Subcutaneous abdominal adipose tissue (tissue), 5 donors: ENCODE data around the gene EVA1C.
"Not testable (repeated sequence)": the region's sequence is repeated elsewhere in the genome, so short reads cannot be mapped to it uniquely, and the experiment has no call there.

Experiments
- H3K27ac ChIP-seq: one replicate; pipeline ENCODE4 v1.7.0; 2013; ENCODE audit warnings: low read depth, mild to moderate bottlenecking, inconsistent platforms, low read length, moderate library complexity
- H3K27me3 ChIP-seq, 5 donors: one replicate each; pipeline ENCODE4 v1.7.0; 2013; ENCODE audit warnings: low read length in 5 of 5, inconsistent platforms in 1 of 5; ENCODE audit not compliant: control insufficient read depth in 5 of 5, insufficient read depth in 4 of 5
- H3K36me3 ChIP-seq, 5 donors: one replicate each; pipeline ENCODE4 v1.7.0; 2013; ENCODE audit warnings: low read length in 5 of 5; ENCODE audit not compliant: control insufficient read depth in 5 of 5, insufficient read depth in 5 of 5
- H3K4me1 ChIP-seq, 5 donors: one replicate each; pipeline ENCODE4 v1.7.0; 2013; ENCODE audit warnings: low read length in 5 of 5, mild to moderate bottlenecking in 3 of 5, moderate library complexity in 1 of 5; ENCODE audit not compliant: control insufficient read depth in 5 of 5, insufficient read depth in 5 of 5
- H3K4me3 ChIP-seq, 5 donors: one replicate each; pipeline ENCODE4 v1.7.0; 2013; ENCODE audit warnings: low read length in 5 of 5, low read depth in 1 of 5
- H3K9ac ChIP-seq, 5 donors: one replicate each; pipeline ENCODE4 v1.7.0; 2013; ENCODE audit warnings: low read length in 5 of 5, mild to moderate bottlenecking in 4 of 5, moderate library complexity in 3 of 5
- H3K9me3 ChIP-seq, 5 donors: one replicate each; pipeline ENCODE4 v1.7.0; 2013; ENCODE audit warnings: low read length in 5 of 5; ENCODE audit not compliant: control insufficient read depth in 5 of 5
- donor health status: healthy.
- donor health status: healthy.
- donor health status: healthy.
- donor health status: healthy.
- donor health status: healthy.

Gene EVA1C

DNA sequence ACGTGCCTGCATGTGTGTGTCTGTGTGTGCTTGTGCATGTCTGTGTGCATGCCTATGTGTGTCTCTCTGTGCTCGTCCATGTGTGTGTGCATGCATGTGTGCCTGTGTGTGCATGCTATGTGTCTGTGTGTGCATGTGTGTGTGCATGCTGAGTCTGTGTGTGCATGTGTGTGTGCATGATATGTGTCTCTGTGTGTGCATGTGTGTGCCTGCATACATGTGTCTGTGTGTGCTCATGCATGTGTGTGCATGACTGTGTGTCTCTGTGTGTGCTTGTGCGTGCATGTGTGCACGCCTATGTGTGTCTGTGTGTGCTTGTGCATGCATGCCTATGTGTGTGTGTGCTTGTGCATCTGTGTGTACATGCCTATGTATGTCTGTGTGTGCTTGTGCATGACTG lies 120.5 kb downstream of the EVA1C start:
- Histone ChIP-seq H3K4me1 (peaks cover 0 to 1% (median 0%) of the 10 kb centered on the region in 5 donors), H3K36me3 (peaks cover 0 to 5% (median 0%) of the 10 kb centered on the region in 5 donors), H3K9ac (no peak overlapping the region), H3K27me3 (no peaks in the 10 kb centered on the region), H3K9me3 (no peaks in the 10 kb centered on the region), H3K4me3 (no peak overlapping the region), H3K27ac (no peak overlapping the region)

- Histone ChIP-seq H3K9ac (no peak overlapping the region), H3K4me1 (peaks cover 0 to 1% (median 0%) of the 10 kb centered on the region in 5 donors), H3K36me3 (peaks cover 0 to 5% (median 0%) of the 10 kb centered on the region in 5 donors), H3K9me3 (no peaks in the 10 kb centered on the region), H3K27me3 (no peaks in the 10 kb centered on the region), H3K4me3 (no peak overlapping the region), H3K27ac (no peak overlapping the region)
These were observed 121.1 kb downstream of the EVA1C start for GRCh38 chr21:32533611-32534010.

- Histone ChIP-seq H3K9me3 (no peaks in the 10 kb centered on the region), H3K4me1 (peaks cover 0 to 1% (median 0%) of the 10 kb centered on the region in 5 donors), H3K27me3 (no peaks in the 10 kb centered on the region), H3K4me3 (no peak overlapping the region), H3K9ac (no peak overlapping the region), H3K36me3 (peaks cover 0 to 5% (median 0%) of the 10 kb centered on the region in 5 donors), H3K27ac (no peak overlapping the region)
These were observed 121.6 kb downstream of the EVA1C start for GRCh38 chr21:32534113-32534512.

DNA sequence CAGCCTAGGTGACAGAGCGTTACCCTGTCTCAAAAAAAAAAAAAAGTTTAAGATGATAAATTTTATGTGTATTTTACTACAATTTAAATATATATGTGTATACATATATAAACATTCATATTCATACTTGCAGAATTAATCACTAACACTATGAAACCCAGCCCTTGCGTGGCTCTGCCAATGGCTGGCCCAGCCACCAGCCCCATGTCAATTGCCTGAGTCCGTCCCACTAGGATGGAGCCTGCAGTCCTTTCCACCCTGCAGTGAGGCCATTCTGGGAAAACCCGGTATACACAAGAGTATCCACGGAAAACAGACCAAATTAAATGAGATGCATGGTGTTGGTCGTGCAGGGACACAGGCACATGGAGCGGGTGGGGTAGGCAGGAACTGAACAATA lies 123.1 kb downstream of the EVA1C start:
- Histone ChIP-seq H3K27me3 (peaks cover 0 to 3% (median 0%) of the 10 kb centered on the region in 5 donors), H3K9me3 (no peaks in the 10 kb centered on the region), H3K4me1 (peaks cover 0 to under 1% (median 0%) of the 10 kb centered on the region in 5 donors), H3K4me3 (no peak overlapping the region), H3K9ac (no peak overlapping the region), H3K27ac (no peak overlapping the region), H3K36me3 (peaks cover 0 to 5% (median 0%) of the 10 kb centered on the region in 5 donors)

DNA sequence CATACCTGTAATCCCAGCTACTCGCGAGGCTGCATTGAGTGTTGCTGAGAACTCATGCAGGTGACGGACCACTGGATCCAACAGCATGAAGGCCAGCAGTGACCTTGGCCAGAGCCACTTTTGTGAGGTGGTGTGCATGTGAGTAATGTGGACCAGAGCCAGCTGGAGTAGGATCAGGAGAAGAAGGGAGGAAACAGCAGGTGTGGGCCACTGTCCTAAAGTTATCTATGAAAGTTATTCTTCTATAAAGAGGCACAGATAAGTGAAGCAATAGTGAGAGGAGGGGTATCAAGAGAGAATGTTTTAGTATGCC lies 125.0 kb downstream of the EVA1C start:
- Histone ChIP-seq H3K9me3 (no peaks in the 10 kb centered on the region), H3K27ac (no peak overlapping the region), H3K27me3 (peaks cover 0 to 3% (median 0%) of the 10 kb centered on the region in 5 donors), H3K36me3 (peaks cover 0 to 5% (median 0%) of the 10 kb centered on the region in 5 donors), H3K9ac (no peak overlapping the region), H3K4me3 (no peak overlapping the region), H3K4me1 (no peaks in the 10 kb centered on the region)

DNA sequence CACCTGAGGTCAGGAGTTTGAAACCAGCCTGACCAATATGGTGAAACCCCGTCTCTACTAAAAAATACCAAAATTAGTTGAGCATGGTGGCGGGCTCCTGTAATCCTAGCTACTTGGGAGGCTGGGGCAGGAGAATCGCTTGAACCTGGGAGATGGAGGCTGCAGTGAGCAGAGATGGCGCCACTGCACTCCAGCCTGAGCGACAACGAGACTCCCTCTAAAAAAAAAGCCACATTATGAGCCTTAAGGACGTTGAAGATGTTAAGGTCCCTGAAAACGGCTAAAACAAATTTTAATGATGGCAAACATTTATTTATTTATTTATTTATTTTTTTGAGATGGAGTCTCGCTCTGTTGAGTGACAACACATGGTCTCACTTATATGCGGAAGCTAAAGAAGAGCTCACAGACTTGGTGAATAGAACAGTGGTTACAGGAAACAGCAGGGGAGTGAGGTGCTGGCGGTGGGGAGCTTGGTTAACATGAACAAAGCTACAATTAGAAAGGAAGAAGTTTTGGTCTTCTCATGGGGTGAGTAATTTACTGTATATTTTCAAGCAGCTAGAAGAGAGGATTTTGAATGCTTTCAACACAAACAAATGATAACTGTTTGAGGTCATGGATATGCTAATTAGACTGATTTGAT lies 125.8 kb downstream of the EVA1C start:
- H3K27ac ChIP-seq, result no peak overlapping the region
- H3K4me1 ChIP-seq, result no peaks in the 10 kb centered on the region
- no peaks in the 10 kb centered on the region for H3K9me3 ChIP-seq
- peaks cover 0 to 2% (median 0%) of the 10 kb centered on the region in 5 donors for H3K36me3 ChIP-seq
- peaks cover 0 to 3% (median 0%) of the 10 kb centered on the region in 5 donors for H3K27me3 ChIP-seq
- no peak overlapping the region for H3K4me3 ChIP-seq
- H3K9ac ChIP-seq, result no peak overlapping the region

DNA sequence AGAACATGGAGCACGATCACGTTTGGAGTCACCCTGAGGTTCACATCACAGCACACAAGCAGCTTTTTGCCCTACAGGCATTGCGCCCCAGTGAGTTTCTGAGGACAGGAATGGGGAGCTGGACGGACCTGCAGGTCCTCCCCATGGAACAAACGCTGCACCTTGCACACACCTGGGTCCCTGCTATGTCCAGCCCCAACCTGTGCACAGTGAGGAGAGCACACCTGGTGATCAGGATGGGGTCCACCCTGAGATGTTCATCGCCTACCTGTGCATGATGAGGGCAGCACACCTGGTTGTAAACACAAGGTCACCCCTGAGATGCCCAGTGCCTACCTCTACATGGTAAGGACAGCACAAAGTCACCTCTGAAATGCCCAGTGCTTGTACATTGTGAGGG lies 126.9 kb downstream of the EVA1C start:
- H3K4me1 ChIP-seq, result peaks cover 0 to 3% (median 0%) of the 10 kb centered on the region in 5 donors
- H3K9ac ChIP-seq, result no peak overlapping the region
- no peak overlapping the region for H3K4me3 ChIP-seq
- no peaks in the 10 kb centered on the region for H3K9me3 ChIP-seq
- H3K27ac ChIP-seq, result no peak overlapping the region
- no peaks in the 10 kb centered on the region for H3K36me3 ChIP-seq
- peaks cover 0 to 3% (median 0%) of the 10 kb centered on the region in 5 donors for H3K27me3 ChIP-seq

DNA sequence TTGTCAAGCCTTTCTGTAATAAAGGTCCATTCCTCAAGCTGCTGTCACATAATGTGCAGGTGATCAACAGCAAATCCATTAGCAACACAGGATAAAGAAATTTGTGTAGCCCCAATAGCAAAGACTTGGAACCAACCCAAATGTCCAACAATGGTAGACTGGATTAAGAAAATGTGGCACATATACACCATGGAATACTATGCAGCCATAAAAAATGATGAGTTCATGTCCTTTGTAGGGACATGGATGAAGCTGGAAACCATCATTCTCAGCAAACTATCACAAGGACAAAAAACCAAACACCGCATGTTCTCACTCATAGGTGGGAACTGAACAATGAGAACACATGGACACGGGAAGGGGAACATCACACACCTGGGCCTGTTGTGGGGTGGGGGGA lies 130.6 kb downstream of the EVA1C start:
- H3K9me3 ChIP-seq, H3K36me3 ChIP-seq, H3K27ac ChIP-seq, H3K4me1 ChIP-seq, H3K9ac ChIP-seq, H3K27me3 ChIP-seq, H3K4me3 ChIP-seq: not testable (repeated sequence)

- H3K4me1 ChIP-seq, result peaks cover 0 to 3% (median 0%) of the 10 kb centered on the region in 5 donors
- no peak overlapping the region for H3K4me3 ChIP-seq
- H3K9me3 ChIP-seq, result no peaks in the 10 kb centered on the region
- no peak overlapping the region for H3K9ac ChIP-seq
- H3K27me3 ChIP-seq, result peaks cover 0 to 3% (median 0%) of the 10 kb centered on the region in 5 donors
- no peaks in the 10 kb centered on the region for H3K36me3 ChIP-seq
- no peak overlapping the region for H3K27ac ChIP-seq
These were observed 131.5 kb downstream of the EVA1C start for GRCh38 chr21:32543975-32544374.

- no peak overlapping the region for H3K4me3 ChIP-seq
- no peaks in the 10 kb centered on the region for H3K9me3 ChIP-seq
- H3K36me3 ChIP-seq, result no peaks in the 10 kb centered on the region
- peaks cover 0 to 4% (median 0%) of the 10 kb centered on the region in 5 donors for H3K4me1 ChIP-seq
- H3K27ac ChIP-seq, result no peak overlapping the region
- H3K27me3 ChIP-seq, result no peaks in the 10 kb centered on the region
- no peak overlapping the region for H3K9ac ChIP-seq
These were observed 132.2 kb downstream of the EVA1C start for GRCh38 chr21:32544697-32545096.
